Omental fat pad (tissue), 4 donors: ENCODE measurements around the gene TMEM54. TPM values are rescaled to one million over a fixed set of nuclear protein-coding genes. Genes with fewer than 3 reads are reported as not detected.

Source experiments
- ATAC-seq: fragments of 150-250 bp; one replicate; pipeline ENCODE4 v1.9.1; 2016; ENCODE audit warnings: mild to moderate bottlenecking, moderate library complexity; ENCODE audit not compliant: low FRiP score
- DNase-seq: peaks from one replicate; pipeline ENCODE4 v3.0.0-alpha.2; 2019; ENCODE audit warnings: low spot score
- total RNA-seq, 4 donors: library from RNA; depleted of rRNA; stranded (reverse); fragments of >200 nt; gene quantifications; one replicate each; pipeline ENCODE4 v1.1.0, GENCODE V29; 2016
- TF ChIP-seq, protein P1 (sequence below), 3 donors: fragments of 450-650 bp; IDR thresholded peaks; one replicate each; pipeline ENCODE4 v1.5.1; 2016 to 2017; ENCODE audit warnings: antibody characterized with exemption in 3 of 3, mild to moderate bottlenecking in 3 of 3, moderate library complexity in 2 of 3

Gene TMEM54
- total RNA-seq, 4 donors from 2014 or later: 16.2 to 70.1 (median 26.4) TPM

DNA sequence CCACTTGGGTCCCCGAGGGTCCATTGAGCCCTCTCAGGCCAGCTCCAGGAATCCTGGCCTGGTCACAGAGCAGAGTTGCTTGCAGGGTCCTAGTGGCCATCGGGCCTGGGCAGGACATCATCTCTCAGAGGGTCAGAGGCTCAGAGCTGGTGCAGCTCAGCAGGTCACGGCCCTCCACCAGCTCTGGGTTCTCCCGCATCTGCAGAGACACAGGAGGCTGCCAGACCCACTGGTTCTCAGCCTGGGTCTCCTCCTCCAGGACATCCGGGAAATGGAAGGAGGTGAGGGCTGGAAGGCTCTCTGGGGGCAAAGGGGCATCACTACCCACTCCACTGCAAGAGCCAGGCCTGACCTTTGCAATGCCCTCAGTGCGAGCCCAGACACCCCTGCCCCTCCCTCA, 6.5 kb downstream of the TMEM54 start:
- no peak for ATAC-seq
- TF ChIP-seq, protein P1, sequence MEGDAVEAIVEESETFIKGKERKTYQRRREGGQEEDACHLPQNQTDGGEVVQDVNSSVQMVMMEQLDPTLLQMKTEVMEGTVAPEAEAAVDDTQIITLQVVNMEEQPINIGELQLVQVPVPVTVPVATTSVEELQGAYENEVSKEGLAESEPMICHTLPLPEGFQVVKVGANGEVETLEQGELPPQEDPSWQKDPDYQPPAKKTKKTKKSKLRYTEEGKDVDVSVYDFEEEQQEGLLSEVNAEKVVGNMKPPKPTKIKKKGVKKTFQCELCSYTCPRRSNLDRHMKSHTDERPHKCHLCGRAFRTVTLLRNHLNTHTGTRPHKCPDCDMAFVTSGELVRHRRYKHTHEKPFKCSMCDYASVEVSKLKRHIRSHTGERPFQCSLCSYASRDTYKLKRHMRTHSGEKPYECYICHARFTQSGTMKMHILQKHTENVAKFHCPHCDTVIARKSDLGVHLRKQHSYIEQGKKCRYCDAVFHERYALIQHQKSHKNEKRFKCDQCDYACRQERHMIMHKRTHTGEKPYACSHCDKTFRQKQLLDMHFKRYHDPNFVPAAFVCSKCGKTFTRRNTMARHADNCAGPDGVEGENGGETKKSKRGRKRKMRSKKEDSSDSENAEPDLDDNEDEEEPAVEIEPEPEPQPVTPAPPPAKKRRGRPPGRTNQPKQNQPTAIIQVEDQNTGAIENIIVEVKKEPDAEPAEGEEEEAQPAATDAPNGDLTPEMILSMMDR (IDR thresholded peaks at IDR 0.05): no peak
- DNase-seq: no peak

DNA sequence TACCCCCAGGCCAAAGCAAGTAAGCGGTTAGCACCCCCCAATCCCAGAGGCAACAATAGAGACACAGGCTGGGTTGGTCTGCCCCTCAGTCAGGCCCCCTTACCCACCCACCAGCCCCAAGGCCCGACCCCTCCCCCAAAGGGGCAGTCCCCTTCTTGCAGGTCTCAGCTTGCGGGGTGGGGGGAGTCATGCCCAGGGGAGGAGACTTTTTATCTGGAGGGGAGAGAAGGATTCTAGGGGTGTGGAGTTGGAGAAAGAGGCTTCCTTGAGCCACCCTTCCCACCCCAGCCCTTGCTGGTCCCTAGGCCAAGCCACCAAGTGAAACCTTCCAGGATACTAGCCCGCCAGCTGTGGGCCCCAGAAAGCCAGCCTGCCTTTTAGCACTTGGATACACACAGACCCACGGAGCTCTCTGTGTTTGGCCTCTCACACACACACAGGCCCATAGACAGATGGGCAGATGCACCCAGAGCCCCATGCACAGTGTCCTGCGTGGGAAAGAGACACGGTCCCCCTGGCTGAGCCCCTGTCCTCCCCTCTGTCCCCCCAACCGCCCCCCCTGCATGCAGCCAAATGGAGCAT, 7.1 kb downstream of the TMEM54 start:
- TF ChIP-seq, protein P1 (IDR thresholded peaks at IDR 0.05): no peak
- no peak for ATAC-seq
- no peak for DNase-seq

DNA sequence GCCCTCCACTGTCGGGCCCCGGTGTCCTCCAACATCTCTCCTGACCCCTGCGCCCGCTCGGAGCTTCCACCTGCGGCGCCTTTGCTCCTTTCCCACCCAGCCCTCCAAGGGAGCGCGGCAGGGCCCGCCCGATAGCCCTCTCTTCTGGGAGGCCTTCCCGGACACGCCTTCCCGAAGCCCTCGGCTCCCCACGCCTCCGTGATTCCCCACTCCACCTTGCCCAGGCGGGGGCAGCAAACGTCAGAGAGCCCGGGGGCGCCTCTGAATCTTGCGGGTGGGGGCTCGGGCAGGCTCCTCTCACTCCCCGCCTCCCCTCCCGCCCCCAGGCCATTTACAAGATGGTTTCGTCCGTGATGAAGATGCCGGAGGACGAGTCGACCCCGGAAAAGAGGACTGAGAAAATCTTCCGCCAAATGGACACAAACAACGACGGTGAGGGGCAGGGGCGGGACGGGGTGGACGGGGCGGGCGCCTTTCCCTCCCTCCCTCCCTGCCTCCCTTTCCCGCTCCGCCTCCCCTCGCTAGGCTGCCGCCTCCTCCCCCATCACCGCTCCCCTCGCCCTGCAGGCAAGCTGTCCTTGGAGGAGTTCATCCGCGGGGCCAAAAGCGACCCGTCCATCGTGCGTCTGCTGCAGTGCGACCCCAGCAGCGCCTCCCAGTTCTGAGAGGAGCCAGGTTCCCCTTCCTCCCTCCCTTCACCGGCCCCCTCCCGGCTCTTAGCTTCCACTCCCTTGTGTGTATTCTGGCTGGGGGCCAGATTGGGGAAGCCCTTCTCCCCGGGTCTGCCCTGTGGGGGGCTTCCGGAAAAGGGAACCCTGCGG, 7.8 kb downstream of the TMEM54 start:
- DNase-seq (no peak), ATAC-seq (peak; percentile 74)
- TF ChIP-seq, protein P1 (IDR thresholded peaks at IDR 0.05): no peak

DNA sequence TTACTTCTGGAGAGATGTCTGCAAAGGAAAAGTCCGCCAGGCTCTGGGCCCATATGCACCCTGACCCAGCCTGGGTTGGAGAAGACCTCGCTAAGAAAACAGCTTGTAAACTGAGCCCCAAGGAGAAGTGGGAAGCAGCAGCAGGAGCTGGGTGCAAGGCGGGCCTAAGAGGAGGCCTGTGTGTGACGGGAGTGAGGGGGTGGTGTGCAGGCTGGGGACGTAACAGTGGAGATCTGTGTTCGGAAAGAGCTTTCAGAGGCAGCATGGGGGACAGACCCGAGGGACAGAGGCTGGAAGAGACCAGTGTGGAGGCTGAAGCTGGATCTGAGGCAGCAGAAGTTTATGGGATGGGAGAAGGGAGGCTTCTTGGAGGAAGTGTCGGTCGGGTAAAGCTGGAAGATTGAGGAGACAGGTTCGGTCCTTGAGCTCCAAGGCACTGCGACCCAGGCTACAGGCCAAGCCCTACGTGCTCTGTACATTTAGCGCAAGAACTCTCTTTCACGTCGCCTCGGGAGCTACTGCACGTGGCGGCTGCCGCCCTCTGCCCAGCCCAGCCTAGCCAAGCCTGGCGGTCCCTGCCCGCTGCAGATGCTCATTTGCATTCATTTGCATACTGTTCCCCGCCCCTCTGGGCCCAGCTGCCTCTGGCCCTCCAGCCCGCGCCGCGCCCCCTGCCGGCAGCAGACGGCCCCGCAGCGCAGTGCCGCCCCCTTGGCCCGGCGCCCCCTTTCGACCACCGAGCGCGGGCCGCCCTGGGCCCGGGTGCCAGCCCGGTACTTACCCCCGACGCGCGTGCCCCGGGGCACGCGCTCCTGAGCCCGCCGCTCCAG, 8.6 kb downstream of the TMEM54 start:
- TF ChIP-seq, protein P1 (IDR thresholded peaks at IDR 0.05): no peak
- DNase-seq: no peak
- ATAC-seq: peak; percentile 29

DNA sequence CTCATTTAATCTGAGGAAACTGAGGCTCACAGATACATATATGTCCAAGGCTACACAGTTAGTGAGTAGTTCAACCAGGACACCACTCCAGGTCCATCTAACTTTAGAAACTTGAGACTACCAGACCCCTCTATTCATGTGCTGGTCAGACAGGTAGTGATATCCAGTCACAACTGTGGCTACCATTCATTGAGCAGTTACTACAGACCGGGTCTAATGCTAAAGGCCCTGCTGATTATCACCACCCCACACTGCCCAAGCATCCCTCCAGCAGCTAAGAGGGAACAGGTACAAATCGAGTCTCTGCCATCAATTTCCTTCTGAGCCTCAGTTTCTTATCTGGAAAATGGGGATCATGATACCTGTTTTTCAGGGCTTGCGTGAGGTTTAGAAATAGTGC, 9.6 kb downstream of the TMEM54 start:
- TF ChIP-seq, protein P1 (IDR thresholded peaks at IDR 0.05): no peak
- DNase-seq (no peak), ATAC-seq (no peak)

DNA sequence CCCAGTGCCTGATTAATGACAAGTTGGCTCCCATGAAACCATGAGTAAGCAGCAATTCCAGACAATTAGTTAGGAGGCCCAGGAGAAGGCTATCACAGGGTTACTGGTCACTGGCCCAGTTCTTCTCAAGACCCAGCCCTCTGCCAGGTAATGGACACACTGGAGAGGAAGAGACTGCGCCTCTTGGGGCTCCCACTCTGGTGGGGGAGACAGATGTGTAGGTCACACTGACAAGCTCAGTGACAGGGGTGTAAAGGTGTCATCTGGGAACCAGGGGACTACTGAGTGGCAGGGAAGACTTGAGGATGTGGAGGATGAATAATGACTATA, 10.0 kb downstream of the TMEM54 start:
- DNase-seq (no peak), ATAC-seq (no peak)
- TF ChIP-seq, protein P1 (IDR thresholded peaks at IDR 0.05): no peak
